Measurements from ENCODE around the gene TP53BP1.

TP53BP1 gene

GRCh38 chr15:43517354-43518196 lies 24.6 kb upstream of the TP53BP1 start, which contains the start of gene MAP1A:
Gene MAP1A (plus strand): TSS chr15:43517608. CDS start chr15:43521474, 3,866 bp downstream.
- DNase-seq, result no peak

DNA sequence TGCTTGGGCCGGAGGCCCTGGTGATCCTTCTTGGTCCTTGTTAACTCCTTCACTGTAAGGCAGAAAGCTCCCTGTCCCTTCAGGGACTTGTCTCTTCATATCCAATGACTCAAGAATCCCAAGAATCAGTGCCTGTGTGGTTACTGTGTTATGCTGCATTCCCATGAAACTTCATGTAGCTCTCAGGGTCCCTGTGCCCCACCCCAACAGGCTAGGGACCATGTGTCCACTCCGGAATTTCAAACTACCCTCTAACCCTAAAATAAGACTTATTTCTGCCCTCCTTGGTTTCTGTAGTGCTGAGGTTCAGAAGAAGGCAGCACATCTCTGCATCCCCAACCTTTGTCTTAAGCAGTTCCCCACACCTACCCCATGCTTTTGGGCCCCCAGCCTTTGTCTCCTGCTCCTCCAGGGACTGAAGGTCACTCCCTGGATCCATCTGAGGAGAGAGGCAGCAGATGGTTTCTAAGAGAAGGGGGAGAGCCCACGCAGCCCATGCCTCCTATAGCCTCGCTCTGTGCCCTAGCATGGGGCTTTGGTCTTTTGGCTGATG lies 23.9 kb upstream of the TP53BP1 start:
- DNase-seq, result no peak

DNA sequence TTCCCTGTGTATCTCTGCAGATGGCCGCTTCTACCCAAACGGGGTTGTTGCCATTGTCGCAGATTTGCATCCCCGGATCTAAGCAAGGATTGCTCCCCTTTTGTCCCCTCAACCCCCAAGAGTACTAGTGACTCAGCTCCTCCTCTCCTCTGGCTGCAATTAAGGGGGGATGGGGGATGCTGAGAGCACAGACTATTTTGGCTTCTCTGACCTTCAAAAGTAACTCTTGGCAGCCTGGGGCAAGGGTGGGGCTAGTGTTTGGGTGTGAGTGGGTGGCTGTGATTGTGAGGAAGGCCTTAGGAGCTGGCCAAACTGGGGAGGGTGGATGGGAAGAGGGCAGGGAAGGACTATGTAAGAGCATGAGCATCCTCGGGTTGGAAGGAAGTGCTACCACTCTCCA lies 23.2 kb upstream of the TP53BP1 start:
- no peak for DNase-seq

GRCh38 chr15:43515741-43516140 lies 22.8 kb upstream of the TP53BP1 start:
- DNase-seq, result no peak

GRCh38 chr15:43514241-43515057 lies 21.5 kb upstream of the TP53BP1 start:
- DNase-seq, result no peak

DNA sequence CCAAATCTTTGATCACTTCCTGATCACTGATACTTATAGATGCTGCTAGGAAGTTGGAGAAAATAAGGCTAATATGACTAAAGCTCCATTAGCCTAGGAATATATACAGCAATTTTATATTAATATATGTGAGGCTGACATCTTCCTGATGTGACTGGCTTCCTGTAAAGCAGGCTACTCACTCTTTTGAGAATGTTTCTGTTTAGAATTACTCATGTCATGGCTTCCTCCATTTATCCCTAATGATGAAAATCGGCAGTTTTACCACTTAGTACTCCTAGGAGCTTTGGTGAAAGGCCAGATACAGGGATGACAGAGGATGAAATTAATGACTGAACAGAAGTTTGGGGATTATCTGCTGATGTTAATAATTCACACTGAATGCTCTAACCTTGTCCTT lies 20.6 kb upstream of the TP53BP1 start:
- no peak for DNase-seq

- DNase-seq, result peak; percentile 34
Measured at GRCh38 chr15:43511012-43511885, 18.3 kb upstream of the TP53BP1 start.

DNA sequence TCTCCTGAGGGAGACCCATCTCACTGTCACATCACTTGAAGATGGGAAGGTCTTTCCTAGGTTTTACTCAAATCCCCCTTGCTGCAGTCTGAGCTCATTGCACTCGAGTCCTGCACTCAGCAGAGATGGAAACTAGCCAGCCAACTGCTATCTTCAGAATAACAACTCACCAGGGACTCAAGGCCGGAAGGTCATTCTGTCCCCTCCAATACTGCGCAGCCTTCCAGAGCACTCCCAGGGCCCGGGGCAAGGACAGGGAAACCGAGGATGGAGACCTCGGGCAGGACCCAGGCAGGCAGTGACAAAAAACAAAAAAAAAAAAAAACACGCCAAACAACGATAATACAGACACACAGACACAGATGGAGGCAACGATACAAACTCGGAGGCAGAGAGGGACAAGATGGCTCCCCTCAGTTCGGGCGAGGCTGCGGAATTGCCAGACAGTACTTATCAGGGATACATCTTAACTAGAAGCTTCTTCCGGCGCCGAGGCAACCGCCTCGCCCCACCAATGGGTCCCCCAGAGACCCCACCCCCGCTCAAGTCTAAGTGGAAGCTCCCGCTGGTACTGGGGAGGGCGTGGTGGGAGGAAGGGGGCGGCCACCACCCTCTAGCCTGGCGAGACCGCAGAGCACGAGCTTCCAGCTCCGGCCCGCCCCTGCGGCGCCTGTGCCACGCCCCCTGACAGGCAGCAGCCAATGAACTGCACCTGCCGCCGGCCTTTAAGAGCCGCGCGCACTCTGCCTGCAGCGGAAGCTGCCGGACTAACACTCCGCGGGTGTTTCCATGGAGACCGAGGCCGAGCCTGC lies 17.4 kb upstream of the TP53BP1 start:
- peak; percentile 85 for DNase-seq

- no peak for DNase-seq
Measured at GRCh38 chr15:43509660-43510199, 16.8 kb upstream of the TP53BP1 start.

DNA sequence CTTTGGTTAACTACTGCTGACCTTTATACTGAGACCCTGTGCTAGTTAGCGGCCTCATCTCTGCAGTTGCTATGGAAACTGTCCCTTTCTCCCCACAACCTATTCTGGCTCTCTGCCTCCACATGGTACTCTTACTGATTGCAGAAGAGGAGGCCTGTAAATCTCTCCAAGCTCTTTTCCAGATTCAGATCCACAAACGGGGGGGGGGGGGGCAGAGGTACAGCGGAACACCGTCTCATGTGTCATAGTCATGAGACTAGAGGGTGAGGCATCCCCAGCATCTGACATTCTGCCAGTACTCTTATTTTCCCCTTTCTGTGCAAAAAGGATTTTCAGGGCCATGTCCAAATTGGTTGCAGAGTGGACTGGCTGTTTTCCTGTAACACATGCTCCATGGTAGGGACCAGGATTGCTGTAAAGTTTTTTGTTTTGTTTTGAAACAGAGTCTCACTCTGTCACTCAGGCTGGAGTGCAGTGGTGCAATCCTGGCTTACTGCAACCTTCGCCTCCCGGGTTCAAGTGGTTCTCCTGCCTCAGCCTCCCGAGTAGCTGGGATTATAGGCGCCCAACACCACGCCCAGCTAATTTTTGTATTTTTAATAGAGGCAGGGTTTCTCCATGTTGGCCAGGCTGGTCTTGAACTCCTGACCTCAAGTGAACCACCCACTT lies 16.2 kb upstream of the TP53BP1 start:
- no peak for DNase-seq

GRCh38 chr15:43508421-43508820 lies 15.5 kb upstream of the TP53BP1 start:
- no peak for DNase-seq

GRCh38 chr15:43505738-43506137 lies 12.8 kb upstream of the TP53BP1 start:
- DNase-seq, result no peak

GRCh38 chr15:43499635-43500034 lies 6.7 kb upstream of the TP53BP1 start:
- no peak for DNase-seq

DNA sequence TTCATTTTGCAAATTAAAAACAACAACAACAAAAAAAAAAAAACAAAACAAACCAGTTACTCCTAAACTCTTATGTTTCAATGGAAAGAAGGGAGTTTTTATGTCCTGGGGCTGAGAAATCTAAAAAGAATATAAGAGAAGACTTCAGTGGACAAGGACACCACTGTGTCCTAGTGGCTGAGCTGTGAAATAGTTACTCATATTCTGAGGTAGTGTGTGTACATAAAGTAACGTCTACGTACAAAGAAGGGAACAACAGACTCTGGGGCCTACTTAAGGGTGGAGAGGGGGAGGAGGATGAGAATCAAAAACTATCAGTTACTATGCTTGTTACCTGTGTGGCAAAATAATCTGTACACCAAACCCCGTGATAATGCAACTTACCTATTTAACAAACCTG lies 6.0 kb upstream of the TP53BP1 start:
- no peak for DNase-seq

DNA sequence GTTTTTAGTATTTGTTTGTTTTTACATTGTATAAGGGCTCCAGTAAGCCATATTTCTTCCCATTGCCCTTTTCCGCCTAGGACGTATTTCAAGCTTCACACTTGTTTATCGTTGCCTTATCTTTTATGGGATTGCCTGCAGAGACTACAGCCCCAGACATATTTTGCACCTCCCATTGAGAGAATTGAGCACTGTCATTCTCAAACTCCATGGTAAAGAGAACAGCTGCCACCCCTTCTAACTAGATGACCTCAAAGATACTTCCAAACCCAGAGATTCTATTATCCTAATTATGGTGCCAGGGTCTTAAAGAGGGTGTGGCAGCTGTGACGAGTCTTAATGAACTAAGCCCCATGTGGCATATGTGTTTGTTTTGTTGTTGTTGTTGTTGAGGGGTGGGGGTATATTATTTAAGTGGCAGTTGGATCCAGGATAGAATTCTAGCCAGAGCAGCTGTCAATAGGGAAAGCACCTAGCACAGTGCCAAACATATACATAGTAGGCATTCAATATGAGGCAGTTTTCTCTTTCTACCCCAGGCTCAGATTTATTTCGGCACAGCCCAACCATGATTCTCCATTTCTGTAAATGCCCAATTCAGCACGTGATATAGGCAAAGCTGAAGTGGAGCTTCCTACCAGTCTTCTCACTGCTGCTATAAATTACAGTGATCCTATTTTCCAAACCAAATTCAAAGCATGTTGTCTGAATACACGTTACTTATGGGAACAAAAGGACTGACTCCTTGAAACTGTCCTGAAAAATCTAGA lies 932 bp upstream of the TP53BP1 start:
- no peak for DNase-seq

- peak; percentile 1 for DNase-seq
Measured at GRCh38 chr15:43492266-43492665, 690 bp downstream of the TP53BP1 start.

GRCh38 chr15:43489191-43489590 lies 3.8 kb downstream of the TP53BP1 start:
- DNase-seq, result no peak

DNA sequence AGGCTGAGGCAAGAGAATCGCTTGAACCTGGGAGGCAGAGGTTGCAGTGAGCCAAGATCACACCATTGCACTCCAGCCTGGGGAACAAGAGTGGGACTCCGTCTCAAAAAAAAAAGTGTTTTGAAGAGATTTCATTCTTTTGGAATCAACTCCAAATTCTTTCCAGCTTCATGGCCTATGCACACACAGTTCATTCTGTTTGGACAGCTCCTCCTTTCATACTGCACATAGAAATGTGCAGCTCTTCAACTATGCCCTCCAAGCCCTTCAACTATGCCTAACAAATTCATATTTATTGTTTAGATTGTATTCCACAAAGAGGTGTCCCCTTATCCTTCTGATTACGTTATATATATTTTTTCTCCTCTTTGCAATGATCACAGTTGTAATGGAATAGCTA lies 4.2 kb downstream of the TP53BP1 start:
- no peak for DNase-seq

DNA sequence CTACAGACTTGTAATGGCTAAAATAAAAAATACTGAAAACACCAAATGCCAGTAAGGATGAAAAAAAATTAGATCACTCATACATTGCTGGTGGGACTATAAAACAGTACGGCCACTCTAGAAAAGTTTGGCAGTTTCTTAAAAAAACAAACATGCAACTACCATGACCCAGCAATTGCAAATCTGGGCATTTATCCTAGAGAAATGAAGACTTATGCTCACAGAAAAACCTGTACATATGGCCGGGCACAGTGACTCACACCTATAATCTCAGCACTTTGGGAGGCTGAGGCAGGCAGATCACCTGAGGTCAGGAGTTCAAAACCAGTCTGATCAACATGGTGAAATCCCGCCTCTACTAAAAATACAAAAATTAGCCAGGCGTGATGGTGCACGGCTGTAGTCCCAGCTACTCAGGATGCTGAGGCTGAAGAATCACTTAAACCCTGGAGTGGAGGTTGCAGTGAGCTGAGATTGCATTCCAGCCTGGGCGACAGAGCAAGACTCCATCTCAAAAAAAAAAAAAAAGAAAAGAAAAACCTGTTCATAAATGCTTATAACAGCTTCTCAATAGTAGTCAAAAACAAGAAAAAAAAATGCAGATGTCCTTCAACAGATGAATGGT lies 5.6 kb downstream of the TP53BP1 start:
- no peak for DNase-seq

DNA sequence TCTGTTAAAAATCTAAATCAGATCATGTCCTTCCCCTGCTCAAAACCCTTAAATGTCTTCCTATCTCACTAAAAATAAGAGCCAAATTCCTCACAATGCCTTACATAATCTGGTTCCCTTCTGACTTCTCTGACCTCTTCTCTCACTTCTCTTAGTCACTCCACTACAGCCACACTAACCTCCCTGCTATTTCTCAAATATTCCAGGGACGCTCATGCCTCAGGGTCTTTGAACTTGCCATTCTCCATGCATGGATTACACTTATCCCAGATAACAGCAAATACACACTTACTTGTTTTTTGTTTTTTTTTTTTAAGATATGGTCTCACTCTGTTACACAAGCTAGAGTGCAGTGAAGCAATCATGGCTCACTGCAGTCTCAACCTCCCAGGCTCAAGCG lies 8.5 kb downstream of the TP53BP1 start:
- DNase-seq, result no peak

Data from NCI-H748 treated with DMSO at 0.1 percent for 48 hours (cell line).